NB4 (cell line): ENCODE results near the gene PLEKHD1.

Experiments used
- MYC ChIP-seq: IDR thresholded peaks from 2 replicates; pipeline ENCODE4 v1.6.1; 2011; ENCODE audit warnings: low read depth, low read length
- POLR2A ChIP-seq: IDR thresholded peaks from 2 replicates; pipeline ENCODE4 v1.6.1; 2011; ENCODE audit warnings: mild to moderate bottlenecking; ENCODE audit not compliant: insufficient read length; ENCODE audit errors: extremely low read depth
- TF ChIP-seq, protein P1 (sequence below): IDR thresholded peaks from one replicate; pipeline ENCODE4 v1.5.1; 2012; ENCODE audit warnings: low read depth, low read length

DNA sequence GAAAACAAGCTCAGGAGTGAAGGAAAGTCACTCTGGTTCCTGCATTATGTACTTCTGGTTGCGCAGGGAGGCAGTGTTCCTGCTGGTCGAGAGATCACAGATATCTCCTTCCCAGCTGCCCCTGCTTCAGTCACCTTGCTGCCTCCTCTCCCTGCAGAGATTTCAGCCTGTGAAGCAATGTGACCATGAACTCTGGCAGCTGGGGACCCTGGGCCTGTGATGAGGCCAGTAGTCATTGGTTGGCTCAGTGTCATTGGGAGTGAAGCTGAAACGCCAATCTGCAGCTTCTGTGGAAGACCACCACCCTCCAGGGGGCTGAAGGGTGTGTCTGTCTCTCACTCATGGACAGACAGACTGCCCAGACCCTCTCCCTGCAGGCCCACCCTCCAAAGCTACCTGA, 45.0 kb downstream of the PLEKHD1 start:
- TF ChIP-seq, protein P1, sequence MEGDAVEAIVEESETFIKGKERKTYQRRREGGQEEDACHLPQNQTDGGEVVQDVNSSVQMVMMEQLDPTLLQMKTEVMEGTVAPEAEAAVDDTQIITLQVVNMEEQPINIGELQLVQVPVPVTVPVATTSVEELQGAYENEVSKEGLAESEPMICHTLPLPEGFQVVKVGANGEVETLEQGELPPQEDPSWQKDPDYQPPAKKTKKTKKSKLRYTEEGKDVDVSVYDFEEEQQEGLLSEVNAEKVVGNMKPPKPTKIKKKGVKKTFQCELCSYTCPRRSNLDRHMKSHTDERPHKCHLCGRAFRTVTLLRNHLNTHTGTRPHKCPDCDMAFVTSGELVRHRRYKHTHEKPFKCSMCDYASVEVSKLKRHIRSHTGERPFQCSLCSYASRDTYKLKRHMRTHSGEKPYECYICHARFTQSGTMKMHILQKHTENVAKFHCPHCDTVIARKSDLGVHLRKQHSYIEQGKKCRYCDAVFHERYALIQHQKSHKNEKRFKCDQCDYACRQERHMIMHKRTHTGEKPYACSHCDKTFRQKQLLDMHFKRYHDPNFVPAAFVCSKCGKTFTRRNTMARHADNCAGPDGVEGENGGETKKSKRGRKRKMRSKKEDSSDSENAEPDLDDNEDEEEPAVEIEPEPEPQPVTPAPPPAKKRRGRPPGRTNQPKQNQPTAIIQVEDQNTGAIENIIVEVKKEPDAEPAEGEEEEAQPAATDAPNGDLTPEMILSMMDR, result no peak
- no peak for TF ChIP-seq POLR2A
- TF ChIP-seq MYC, result no peak
